A204.1 (cell line): ENCODE measurements around the gene TOMM6.
"Not testable (repeated sequence)": the region's sequence is repeated elsewhere in the genome, so short reads cannot be mapped to it uniquely, and the experiment has no call there.

Source experiments
- FAIRE-seq: peaks from 2 replicates; lab custom pipeline; 2012; peaks lifted over from hg19 to GRCh38; lab: Jason Lieb, UNC

Gene TOMM6

DNA sequence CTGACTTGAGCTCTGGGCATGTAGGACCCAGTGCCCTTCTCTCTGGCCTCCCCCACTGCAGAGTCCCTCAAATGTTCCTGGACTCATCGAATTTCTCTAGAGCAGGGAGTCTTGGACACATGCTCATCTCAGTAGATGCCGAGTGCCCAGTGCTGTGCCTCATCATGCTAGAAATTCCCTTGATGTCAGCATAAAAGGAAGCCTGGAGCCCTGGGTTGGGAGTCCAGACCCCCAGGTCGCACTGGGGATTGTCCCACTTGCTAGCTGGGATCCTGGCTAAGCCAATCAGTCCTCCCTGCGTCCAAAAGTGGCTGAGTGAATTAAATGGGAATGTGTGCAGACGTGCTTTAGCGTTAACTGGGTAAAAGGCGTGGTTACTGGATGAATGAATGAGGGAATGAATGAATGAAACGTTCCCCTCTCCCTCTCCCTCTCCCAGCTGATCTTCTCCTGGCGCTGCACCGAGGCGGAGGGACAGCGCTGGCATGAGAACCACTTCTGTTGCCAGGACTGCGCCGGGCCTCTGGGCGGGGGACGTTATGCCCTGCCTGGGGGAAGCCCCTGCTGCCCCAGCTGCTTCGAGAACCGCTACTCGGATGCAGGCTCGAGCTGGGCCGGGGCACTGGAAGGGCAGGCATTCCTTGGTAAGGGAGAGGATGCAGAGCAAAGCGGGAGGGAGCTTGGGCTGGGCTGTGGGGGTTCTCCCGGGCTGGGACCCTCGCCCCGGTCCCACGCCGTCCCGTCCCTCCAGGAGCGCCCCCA, 1.6 kb upstream of the TOMM6 start:
- FAIRE-seq, result no peak

DNA sequence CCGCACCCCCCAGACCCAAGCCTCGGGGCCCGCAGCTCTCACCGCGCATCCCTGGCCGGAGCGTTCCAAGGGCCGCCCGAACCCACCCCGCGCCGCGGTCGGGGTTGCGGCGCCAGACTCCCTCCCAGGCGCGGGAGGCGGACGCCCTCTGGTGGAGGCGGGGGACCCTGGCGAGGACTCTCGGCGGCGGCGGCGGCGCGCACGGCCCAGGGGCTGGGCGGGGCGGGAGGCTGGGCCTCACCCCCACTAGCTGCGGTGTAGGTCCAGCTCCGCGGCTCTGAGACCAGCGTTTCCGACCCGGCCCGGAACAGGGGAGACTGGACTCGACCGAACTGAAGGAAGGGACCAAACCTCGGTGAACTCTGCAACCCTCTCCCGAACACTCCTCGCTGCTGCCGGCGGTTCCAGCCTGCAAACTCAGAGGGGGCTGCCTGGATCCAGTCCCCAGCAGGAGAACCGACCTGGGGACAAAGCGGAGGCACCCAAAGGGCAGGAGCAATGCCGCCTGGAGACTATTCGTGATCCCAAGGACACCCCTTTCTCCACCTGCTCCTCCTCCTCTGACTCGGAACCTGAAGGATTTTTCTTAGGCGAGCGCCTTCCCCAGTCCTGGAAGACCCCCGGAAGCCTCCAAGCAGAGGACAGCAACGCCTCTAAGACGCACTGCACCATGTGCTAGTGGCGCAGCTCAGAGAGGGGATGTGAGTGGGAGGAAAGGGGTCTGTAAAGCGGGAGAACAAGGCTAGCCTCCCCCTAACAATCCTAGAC, 859 bp upstream of the TOMM6 start:
- FAIRE-seq, result no peak

DNA sequence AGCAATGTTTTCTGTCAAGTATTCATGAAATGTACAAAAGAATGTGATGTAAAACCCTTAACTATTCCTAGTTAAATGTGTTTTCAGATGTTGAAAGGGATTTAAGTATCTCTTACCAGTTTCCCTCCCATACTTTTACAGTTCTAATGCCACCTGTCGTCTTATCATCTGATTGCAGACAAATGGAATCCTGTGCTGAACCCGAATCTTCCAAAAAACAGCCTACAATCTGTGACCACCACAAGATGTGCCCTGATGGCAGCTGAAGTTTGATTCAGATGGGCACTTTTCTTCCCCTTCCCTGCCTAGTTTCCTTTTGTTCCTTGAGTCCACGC, 1.9 kb downstream of the TOMM6 start:
- FAIRE-seq, result no peak

DNA sequence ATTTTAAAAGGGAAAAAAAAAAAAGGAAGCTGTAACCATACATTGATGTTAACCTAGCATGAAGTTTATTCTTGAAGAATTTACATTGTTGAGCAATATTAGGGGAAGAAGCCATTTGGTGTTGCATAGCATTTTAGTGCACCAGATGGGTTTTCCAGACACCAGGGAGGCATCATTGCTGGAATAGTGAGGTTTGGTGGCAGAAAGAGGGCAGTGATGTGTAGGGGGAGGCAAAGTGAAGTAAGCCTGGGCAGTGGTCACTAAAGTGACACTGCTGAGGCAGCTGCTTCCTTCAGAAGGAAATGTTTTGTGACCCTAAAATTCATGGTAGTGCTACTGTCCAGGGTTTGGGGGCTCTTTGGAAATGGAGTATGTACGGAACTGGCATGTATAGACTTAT, 2.6 kb downstream of the TOMM6 start:
- FAIRE-seq, result no peak

GRCh38 chr6:41791305-41791704, 3.8 kb downstream of the TOMM6 start:
- no peak for FAIRE-seq

DNA sequence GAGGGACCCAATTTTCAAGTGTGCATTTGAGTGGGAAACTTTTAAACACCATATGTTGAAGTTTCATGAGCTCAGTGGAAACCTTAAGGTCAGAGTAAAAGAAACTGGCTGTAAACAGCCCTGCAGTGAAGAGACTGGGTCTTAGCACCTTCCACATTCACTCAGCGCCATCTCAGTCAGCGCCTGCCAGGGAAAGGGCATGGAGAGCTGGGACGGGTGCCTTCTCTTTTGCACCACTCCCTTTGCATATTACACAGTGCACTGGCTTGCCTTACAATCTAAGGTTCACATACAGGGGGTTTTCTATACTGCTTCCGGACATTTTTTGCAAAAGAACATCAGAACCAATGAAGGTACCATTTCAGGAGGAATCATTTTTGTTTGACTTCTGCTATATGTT, 4.5 kb downstream of the TOMM6 start:
- FAIRE-seq, result no peak

DNA sequence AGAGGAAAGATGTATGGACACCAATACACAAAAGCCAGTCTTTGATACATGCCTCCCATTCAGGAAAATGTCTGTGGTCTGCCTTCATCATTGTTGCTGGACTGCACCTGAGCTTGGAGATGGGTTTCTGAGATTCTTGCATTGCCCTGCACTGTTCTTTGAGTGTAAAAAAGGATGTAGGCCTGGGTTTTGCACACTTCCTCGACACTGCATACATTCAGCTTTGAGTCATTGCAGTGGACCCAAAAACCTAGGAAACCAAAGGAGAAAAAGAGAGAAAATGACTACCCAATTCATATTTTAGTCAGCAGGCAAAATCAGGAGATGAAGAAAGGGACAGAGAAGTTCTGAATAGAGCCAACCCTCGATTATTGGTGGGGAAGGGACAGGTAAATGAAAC, 9.0 kb downstream of the TOMM6 start:
- FAIRE-seq, result no peak

DNA sequence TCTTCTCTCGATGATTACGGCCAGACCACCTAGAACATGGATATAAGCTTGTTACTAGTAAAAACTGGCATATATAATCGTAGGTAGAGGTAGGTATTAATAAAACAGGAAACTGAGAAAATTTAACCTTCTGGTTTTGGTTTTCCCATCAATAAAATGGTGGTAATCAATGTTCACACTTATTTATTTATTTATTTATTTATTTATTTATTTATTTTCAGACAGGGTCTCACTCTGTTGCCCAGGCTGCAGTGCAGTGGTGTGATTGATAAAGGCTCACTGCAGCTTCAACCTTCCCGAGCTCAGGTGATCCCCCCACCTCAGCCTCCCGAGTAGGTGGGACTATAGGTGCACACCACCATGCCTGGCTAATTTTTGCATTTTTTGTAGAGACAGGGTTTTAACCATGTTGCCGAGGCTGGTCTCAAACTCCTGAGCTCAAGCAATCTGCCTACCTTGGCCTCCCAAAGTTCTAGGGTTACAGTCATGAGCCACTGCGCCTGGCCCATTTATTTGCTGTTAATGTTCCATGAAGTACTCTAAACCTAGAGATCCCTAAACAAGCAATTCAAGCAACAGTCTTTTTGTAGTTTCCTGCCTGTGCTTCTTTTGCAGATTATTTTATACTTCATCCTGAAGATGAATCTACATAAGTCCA, 11.5 kb downstream of the TOMM6 start:
- FAIRE-seq, result no peak

- no peak for FAIRE-seq
These were observed 12.0 kb downstream of the TOMM6 start for GRCh38 chr6:41799559-41799911.

DNA sequence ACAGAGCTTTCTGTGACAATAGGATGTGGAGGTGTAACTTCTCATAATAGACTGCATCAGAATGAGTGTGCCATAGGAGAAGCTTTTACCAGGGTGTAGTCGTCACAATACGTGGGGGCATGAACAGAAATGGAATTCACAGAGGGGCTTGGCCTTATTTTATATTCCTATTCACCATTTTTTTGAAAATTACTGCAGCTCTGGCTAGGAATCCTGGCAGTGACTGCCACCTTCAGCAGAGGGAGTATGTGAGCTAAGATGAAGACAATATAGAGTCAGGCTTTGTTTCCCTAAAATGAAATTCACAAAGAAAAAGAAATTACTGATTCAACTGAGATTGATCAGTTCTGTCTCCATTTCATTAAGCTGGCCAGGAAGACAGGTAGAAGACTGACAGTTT, 13.9 kb downstream of the TOMM6 start:
- no peak for FAIRE-seq

GRCh38 chr6:41805830-41806774, 18.6 kb downstream of the TOMM6 start:
- FAIRE-seq, result no peak

DNA sequence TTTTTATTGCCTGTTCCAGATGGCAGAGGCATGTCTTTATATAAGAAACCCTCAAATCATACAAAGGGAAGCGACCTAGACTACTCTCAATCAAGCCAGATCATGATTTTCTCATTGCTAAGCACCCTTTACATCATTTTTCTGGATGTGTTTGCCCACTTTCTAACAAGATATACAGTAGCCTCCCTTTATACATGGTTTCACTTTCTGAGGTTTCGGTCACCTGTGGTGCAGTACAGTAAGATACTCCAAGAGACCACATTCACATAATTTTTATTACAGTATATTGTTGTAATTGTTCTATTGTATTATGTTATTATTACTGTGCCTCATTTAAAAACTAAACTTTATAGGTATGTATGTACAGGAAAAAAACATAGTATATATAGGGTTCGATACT, 23.6 kb downstream of the TOMM6 start:
- FAIRE-seq, result no peak

DNA sequence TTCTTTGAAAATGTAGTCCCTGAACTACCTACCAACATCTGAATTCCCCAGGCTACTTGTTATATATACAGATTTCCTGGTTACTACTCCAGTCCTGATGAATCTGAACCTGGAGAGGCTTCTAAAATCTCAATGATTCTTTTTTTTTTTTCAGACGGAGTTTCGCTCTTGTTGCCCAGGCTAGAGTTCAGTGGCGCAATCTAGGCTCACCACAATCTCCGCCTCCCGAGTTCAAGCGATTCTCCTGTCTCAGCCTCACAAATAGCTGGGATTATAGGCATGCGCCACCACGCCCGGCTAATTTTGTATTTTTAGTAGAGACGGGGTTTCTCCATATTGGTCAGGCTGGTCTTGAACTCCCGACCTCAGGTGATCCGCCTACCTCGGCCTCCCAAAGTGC, 24.5 kb downstream of the TOMM6 start:
- FAIRE-seq, result not testable (repeated sequence)

DNA sequence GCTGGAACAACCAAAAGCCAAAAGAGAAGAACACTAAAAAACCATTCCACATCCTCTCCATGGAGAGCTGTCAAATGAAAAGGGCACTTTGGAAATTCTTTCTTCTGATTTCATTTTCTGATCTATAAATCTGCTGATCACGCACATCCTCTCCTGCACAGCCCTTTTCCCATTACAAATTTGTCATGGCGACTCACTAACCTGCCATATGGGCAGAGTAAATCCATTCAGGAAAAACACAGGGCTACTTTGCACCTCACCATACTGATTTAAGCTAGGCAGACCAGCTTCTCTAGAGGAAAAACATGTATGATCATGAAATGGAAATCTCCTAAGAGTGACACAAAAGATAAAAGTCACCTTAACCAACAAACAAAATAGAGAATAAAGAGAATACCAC, 26.0 kb downstream of the TOMM6 start:
- no peak for FAIRE-seq

DNA sequence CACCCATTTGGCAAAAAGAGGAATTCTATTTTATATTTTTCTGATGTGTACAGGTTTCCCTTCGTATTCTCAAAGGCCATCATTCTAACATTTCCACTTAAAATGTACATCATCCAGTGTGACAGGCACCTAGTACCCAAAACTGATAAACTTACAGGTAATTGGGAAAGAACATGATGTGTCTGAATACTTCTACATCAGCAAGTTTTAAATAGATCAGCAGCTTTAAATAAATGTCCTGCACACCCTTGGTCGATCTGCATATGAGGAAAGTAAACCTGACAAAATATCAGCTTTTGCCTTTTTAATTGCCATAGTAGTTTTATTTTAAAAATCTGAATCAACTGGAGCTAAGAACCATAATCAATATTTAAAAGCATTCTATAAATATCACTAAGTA, 26.5 kb downstream of the TOMM6 start:
- peak; percentile 72 for FAIRE-seq

DNA sequence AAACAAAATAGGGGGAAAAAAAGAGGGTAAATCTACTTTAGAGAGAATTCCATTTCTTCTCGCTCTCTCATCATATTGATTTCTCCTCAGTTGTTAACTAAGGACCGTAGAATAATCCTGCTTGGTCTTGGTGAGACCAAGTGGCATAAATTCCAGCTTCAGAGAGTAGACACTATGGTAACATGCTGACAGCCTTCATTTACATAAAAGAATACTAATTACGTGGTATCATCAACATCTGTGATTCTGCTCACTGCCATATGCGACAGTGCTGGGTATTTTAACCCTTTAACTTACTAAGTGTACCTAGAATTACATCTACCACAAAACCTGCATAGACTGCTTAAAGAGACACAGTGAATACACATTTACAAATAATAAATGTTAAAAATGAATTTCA, 27.1 kb downstream of the TOMM6 start:
- no peak for FAIRE-seq

GRCh38 chr6:41815587-41815986, 28.1 kb downstream of the TOMM6 start:
- no peak for FAIRE-seq

- FAIRE-seq, result no peak
These were observed 31.0 kb downstream of the TOMM6 start for GRCh38 chr6:41818271-41819054.

DNA sequence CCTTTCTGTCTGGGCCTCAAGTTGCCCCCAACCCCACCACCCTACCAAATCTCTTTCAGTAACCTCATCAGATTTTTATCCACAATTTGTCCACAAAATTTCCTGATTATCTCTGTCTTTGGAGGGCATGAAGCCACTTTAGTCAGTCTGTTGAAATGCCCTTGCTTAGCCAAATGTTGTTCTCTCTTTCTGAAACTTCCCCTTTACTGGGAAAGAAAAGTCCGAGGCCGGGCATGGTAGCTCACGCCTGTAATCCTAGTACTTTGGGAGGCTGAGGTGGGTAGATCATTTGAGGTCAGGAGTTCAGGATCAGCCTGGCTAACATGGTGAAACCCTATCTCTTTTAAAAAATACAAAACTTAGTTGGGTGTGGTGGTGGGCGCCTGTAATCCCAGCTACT, 33.8 kb downstream of the TOMM6 start:
- no peak for FAIRE-seq

GRCh38 chr6:41822021-41822420, 34.5 kb downstream of the TOMM6 start:
- no peak for FAIRE-seq

DNA sequence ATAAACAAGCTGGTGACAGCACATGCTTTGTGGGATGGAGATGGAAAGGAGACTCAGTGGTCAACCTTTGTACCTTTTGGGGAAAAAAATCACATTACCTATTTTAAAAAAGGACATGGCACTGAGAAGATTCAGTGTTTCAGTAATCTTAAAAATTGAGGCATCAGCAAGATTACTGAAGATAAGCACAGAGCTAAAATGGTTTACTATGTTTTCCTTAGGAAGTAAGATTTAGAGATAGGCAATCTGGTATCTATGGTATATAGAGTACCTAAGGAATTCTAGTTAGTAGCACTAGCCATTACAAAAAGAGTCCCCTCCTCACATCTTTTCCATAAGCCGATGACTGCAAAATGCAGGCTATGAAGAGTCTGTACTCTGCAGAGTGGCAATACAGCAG, 35.7 kb downstream of the TOMM6 start:
- no peak for FAIRE-seq
